Vagina (tissue), 2 donors: ENCODE data around the gene POLR1B.
"Not testable (repeated sequence)": the region's sequence is repeated elsewhere in the genome, so short reads cannot be mapped to it uniquely, and the experiment has no call there.

ENCODE experiments used
- CTCF ChIP-seq, 3 experiments: fragments of 450-650 bp in 2 of 3; fragments of 200-600 bp in 1 of 3; sonication (generic) in 1 of 3; IDR thresholded peaks; one replicate each; pipeline ENCODE4 v1.5.1; 2017 to 2019; ENCODE audit warnings: antibody characterized with exemption in 3 of 3, mild to moderate bottlenecking in 2 of 3, moderate library complexity in 2 of 3
- POLR2A ChIP-seq, 2 donors: fragments of 450-650 bp; IDR thresholded peaks; one replicate each; pipeline ENCODE4 v1.6.1; 2017; ENCODE audit warnings: antibody characterized with exemption in 2 of 2, mild to moderate bottlenecking in 2 of 2, moderate library complexity in 2 of 2

GRCh38 chr2:112509239-112509998 lies 32.8 kb upstream of the POLR1B start:
- TF ChIP-seq POLR2A, CTCF (IDR thresholded peaks at IDR 0.05): not testable (repeated sequence)
